HG03159 (cell line): ENCODE results near the gene BBX.

Experiments used
- ATAC-seq: cut with Tn5 transposase; IDR thresholded peaks from one replicate; pipeline ENCODE4 v1.9.1; 2021; ENCODE audit warnings: mild to moderate bottlenecking, moderate library complexity; ENCODE audit not compliant: unreplicated experiment

Gene BBX

GRCh38 chr3:107794664-107795443, 272.1 kb downstream of the BBX start:
- no peak for ATAC-seq

GRCh38 chr3:107795514-107796094, 272.8 kb downstream of the BBX start:
- no peak for ATAC-seq

GRCh38 chr3:107796791-107797190, 274.0 kb downstream of the BBX start:
- ATAC-seq, result no peak

- no peak for ATAC-seq
Measured at GRCh38 chr3:107797586-107797985, 274.8 kb downstream of the BBX start.

- no peak for ATAC-seq
Measured at GRCh38 chr3:107798381-107798780, 275.6 kb downstream of the BBX start.

- no peak for ATAC-seq
Measured at GRCh38 chr3:107800710-107801109, 277.9 kb downstream of the BBX start.

GRCh38 chr3:107803170-107803569, 280.4 kb downstream of the BBX start:
- no peak for ATAC-seq

GRCh38 chr3:107806021-107806420, 283.3 kb downstream of the BBX start:
- no peak for ATAC-seq

- no peak for ATAC-seq
Measured at GRCh38 chr3:107806536-107806935, 283.8 kb downstream of the BBX start.

- ATAC-seq, result peak; percentile 62
Measured at GRCh38 chr3:107810171-107811071, 287.7 kb downstream of the BBX start.

- ATAC-seq, result no peak
Measured at GRCh38 chr3:107813026-107813425, 290.3 kb downstream of the BBX start.

- no peak for ATAC-seq
Measured at GRCh38 chr3:107816107-107816506, 293.3 kb downstream of the BBX start.

- no peak for ATAC-seq
Measured at GRCh38 chr3:107817076-107817475, 294.3 kb downstream of the BBX start.

GRCh38 chr3:107818025-107818424, 295.3 kb downstream of the BBX start:
- ATAC-seq, result no peak

- no peak for ATAC-seq
Measured at GRCh38 chr3:107819656-107820055, 296.9 kb downstream of the BBX start.

- ATAC-seq, result no peak
Measured at GRCh38 chr3:107822308-107822707, 299.5 kb downstream of the BBX start.

- ATAC-seq, result no peak
Measured at GRCh38 chr3:107824822-107825371, 302.1 kb downstream of the BBX start.

GRCh38 chr3:107825556-107825955, 302.8 kb downstream of the BBX start:
- no peak for ATAC-seq

GRCh38 chr3:107826727-107827126, 304.0 kb downstream of the BBX start:
- no peak for ATAC-seq

- no peak for ATAC-seq
Measured at GRCh38 chr3:107829185-107829584, 306.4 kb downstream of the BBX start.

- ATAC-seq, result no peak
Measured at GRCh38 chr3:107831590-107831989, 308.8 kb downstream of the BBX start.
